Stomach (tissue), 4 donors: ENCODE measurements around the gene KRT4.

ENCODE experiments used
- EP300 ChIP-seq: sonication (generic); formaldehyde crosslinking; IDR thresholded peaks from one replicate; pipeline ENCODE4 v1.6.1; 2017; ENCODE audit warnings: antibody characterized with exemption
- POLR2AphosphoS5 ChIP-seq, 3 donors: sonication (generic); formaldehyde crosslinking; IDR thresholded peaks; one replicate each; pipeline ENCODE4 v1.6.1; 2016; ENCODE audit warnings: antibody characterized with exemption in 3 of 3

- TF ChIP-seq POLR2AphosphoS5 (IDR thresholded peaks at IDR 0.05) (no peak), EP300 (no peak)
Measured at GRCh38 chr12:52759695-52760094, 54.2 kb downstream of the KRT4 start.
